ENCODE measurements around the gene MICAL2.

MICAL2 gene

GRCh38 chr11:12270215-12270797 is 159.9 kb downstream of the MICAL2 start:
- no peak for DNase-seq
- TF ChIP-seq CTCF (IDR thresholded peaks at IDR 0.05; ENCODE audit: low read depth, low read length), result no peak
- H3K36me3 ChIP-seq, result no peaks in the 10 kb centered on the region
- no peak overlapping the region for H3K27ac ChIP-seq
- H3K4me3 ChIP-seq (ENCODE audit: low read depth, low read length), result no peak overlapping the region
- no peaks in the 10 kb centered on the region for H3K27me3 ChIP-seq (ENCODE audit: insufficient read depth, low read depth, severe bottlenecking)
- H3K9me3 ChIP-seq (ENCODE audit: severe bottlenecking), result no peaks in the 10 kb centered on the region

- TF ChIP-seq CTCF (IDR thresholded peaks at IDR 0.05; ENCODE audit: low read depth, low read length), result no peak
- Histone ChIP-seq H3K36me3 (no peaks in the 10 kb centered on the region), H3K4me3 (ENCODE audit: low read depth, low read length) (no peak overlapping the region), H3K9me3 (ENCODE audit: severe bottlenecking) (no peaks in the 10 kb centered on the region), H3K27ac (no peak overlapping the region), H3K27me3 (ENCODE audit: insufficient read depth, low read depth, severe bottlenecking) (no peaks in the 10 kb centered on the region)
- no peak for DNase-seq
These were observed 160.4 kb downstream of the MICAL2 start for GRCh38 chr11:12270817-12271216.

- Histone ChIP-seq H3K36me3 (no peaks in the 10 kb centered on the region), H3K27me3 (ENCODE audit: insufficient read depth, low read depth, severe bottlenecking) (no peaks in the 10 kb centered on the region), H3K4me3 (ENCODE audit: low read depth, low read length) (no peak overlapping the region), H3K27ac (no peak overlapping the region), H3K9me3 (ENCODE audit: severe bottlenecking) (no peaks in the 10 kb centered on the region)
- no peak for TF ChIP-seq CTCF (IDR thresholded peaks at IDR 0.05; ENCODE audit: low read depth, low read length)
- DNase-seq, result no peak
These were observed 160.9 kb downstream of the MICAL2 start for GRCh38 chr11:12271241-12271640.

GRCh38 chr11:12271826-12272366 is 161.5 kb downstream of the MICAL2 start:
- H3K4me3 ChIP-seq (ENCODE audit: low read depth, low read length), result no peak overlapping the region
- H3K36me3 ChIP-seq, result no peaks in the 10 kb centered on the region
- no peak for DNase-seq
- H3K9me3 ChIP-seq (ENCODE audit: severe bottlenecking), result no peaks in the 10 kb centered on the region
- no peaks in the 10 kb centered on the region for H3K27me3 ChIP-seq (ENCODE audit: insufficient read depth, low read depth, severe bottlenecking)
- TF ChIP-seq CTCF (IDR thresholded peaks at IDR 0.05; ENCODE audit: low read depth, low read length), result no peak
- H3K27ac ChIP-seq, result no peak overlapping the region

- Histone ChIP-seq H3K27me3 (ENCODE audit: insufficient read depth, low read depth, severe bottlenecking) (no peaks in the 10 kb centered on the region), H3K4me3 (ENCODE audit: low read depth, low read length) (no peak overlapping the region), H3K9me3 (ENCODE audit: severe bottlenecking) (no peaks in the 10 kb centered on the region), H3K36me3 (no peaks in the 10 kb centered on the region), H3K27ac (no peak overlapping the region)
- DNase-seq, result no peak
- TF ChIP-seq CTCF (IDR thresholded peaks at IDR 0.05; ENCODE audit: low read depth, low read length), result no peak
These were observed 162.6 kb downstream of the MICAL2 start for GRCh38 chr11:12272821-12273617.

All from WERI-Rb-1 (cell line).